HCT116 (cell line): ENCODE data around the gene FAM131C. TPM values are rescaled to one million over a fixed set of nuclear protein-coding genes. Genes with fewer than 3 reads are reported as not detected.

Experiments used
- ATAC-seq: fragments of 200-7000 bp; cut with Tn5 transposase; 2 replicates; pipeline ENCODE4 v1.9.1; 2020; ENCODE audit warnings: mild to moderate bottlenecking, moderate library complexity
- BruUV-seq: library from RNA; stranded (reverse); fragments of 400-500 nt; replicated peaks from 2 replicates; lab custom pipeline; 2021; lab: Mats Ljungman, UMichigan
- CTCF ChIA-PET: fragments of 300-600 bp; sonication (Branson Sonifier 250); formaldehyde crosslinking; loops from one replicate; lab custom pipeline; 2021; ENCODE audit warnings: antibody characterized with exemption; lab: Charles Lee
- POLR2A ChIA-PET: fragments of 300-600, 350-600 bp; sonication (Branson Sonifier 250); formaldehyde crosslinking; loops from one replicate; lab custom pipeline; 2021; ENCODE audit warnings: antibody characterized with exemption; lab: Charles Lee
- RAD21 ChIA-PET, 2 experiments: fragments of 300-600 bp; sonication (Branson Sonifier 250); formaldehyde crosslinking; loops; one replicate each; lab custom pipeline; 2023; ENCODE audit warnings: low total read pairs in 2 of 2; ENCODE audit not compliant: uncharacterized antibody in 2 of 2, unreplicated experiment in 2 of 2, low non-redundant PET in 1 of 2; lab: Charles Lee
- DNase-seq: peaks from one replicate; pipeline ENCODE4 v3.0.0-alpha.2; 2010; ENCODE audit warnings: low read depth, low spot score
- H2AFZ ChIP-seq: fragments of 200-600 bp; shearing (Covaris generic), sonication (generic); 2 replicates; pipeline ENCODE4 v1.6.1; 2017; ENCODE audit warnings: low read depth, mixed run types, mixed read lengths, antibody characterized with exemption, low read length; ENCODE audit not compliant: poor library complexity, severe bottlenecking
- H3K27ac ChIP-seq: 2 replicates; pipeline ENCODE4 v1.5.1; 2012; ENCODE audit warnings: low read depth, low read length
- H3K27me3 ChIP-seq: fragments of 200-600 bp; sonication (generic); 2 replicates; pipeline ENCODE4 v1.6.1; 2016; ENCODE audit warnings: mixed run types, low read length, mixed read lengths; ENCODE audit not compliant: insufficient read depth
- H3K36me3 ChIP-seq, 2 experiments: fragments of 200-500 bp in 1 of 2; fragments of 200-600 bp in 1 of 2; sonication (Bioruptor generic) in 1 of 2; sonication (generic) in 1 of 2; 2 replicates each; pipeline versions ENCODE4 v1.5.1 to v1.6.1; 2014 to 2016; ENCODE audit warnings: low read length in 2 of 2, inconsistent platforms in 1 of 2, mixed read lengths in 1 of 2, mixed run types in 1 of 2; ENCODE audit not compliant: insufficient read depth in 2 of 2, control insufficient read depth in 1 of 2
- H3K4me1 ChIP-seq, 2 experiments: fragments of 200-600 bp in 1 of 2; sonication (generic) in 1 of 2; 2 replicates each; pipeline versions ENCODE4 v1.5.1 to v1.6.1; 2012 to 2017; ENCODE audit warnings: low read length in 2 of 2, inconsistent platforms in 1 of 2, mild to moderate bottlenecking in 1 of 2, mixed read lengths in 1 of 2, mixed run types in 1 of 2, moderate library complexity in 1 of 2; ENCODE audit not compliant: insufficient read depth in 2 of 2, control insufficient read depth in 1 of 2
- H3K4me2 ChIP-seq: fragments of 200-600 bp; sonication (generic); 2 replicates; pipeline ENCODE4 v1.6.1; 2017; ENCODE audit warnings: mixed run types, low read length, mixed read lengths
- H3K4me3 ChIP-seq, 2 experiments: fragments of 200-600 bp in 1 of 2; sonication (generic) in 1 of 2; replicated peaks in 1 of 2; 2 replicates each; pipeline ENCODE4 v1.5.1; 2011 to 2016; ENCODE audit warnings: low read length in 2 of 2, control low read depth in 1 of 2, low read depth in 1 of 2, mild to moderate bottlenecking in 1 of 2, mixed read lengths in 1 of 2, mixed run types in 1 of 2
- H3K79me2 ChIP-seq: fragments of 200-600 bp; sonication (generic); 2 replicates; pipeline ENCODE4 v1.6.1; 2017; ENCODE audit warnings: mild to moderate bottlenecking, mixed run types, low read length, moderate library complexity, mixed read lengths; ENCODE audit not compliant: insufficient read depth
- H3K9ac ChIP-seq: fragments of 200-600 bp; sonication (generic); 2 replicates; pipeline ENCODE4 v1.6.1; 2016; ENCODE audit warnings: low read length, mixed read lengths
- H3K9me2 ChIP-seq: fragments of 200-600 bp; sonication (generic), shearing (Covaris generic); 2 replicates; pipeline ENCODE4 v1.6.1; 2017; ENCODE audit warnings: mixed run types, mild to moderate bottlenecking, moderate library complexity; ENCODE audit not compliant: insufficient read depth
- H3K9me3 ChIP-seq, 2 experiments: fragments of 200-500 bp in 1 of 2; fragments of 200-600 bp in 1 of 2; sonication (Bioruptor generic) in 1 of 2; sonication (generic) in 1 of 2; 2 replicates each; pipeline ENCODE4 v1.6.1; 2014 to 2017; ENCODE audit warnings: low read length in 2 of 2, mixed read lengths in 2 of 2, inconsistent platforms in 1 of 2, low read depth in 1 of 2, mild to moderate bottlenecking in 1 of 2, mixed run types in 1 of 2, moderate library complexity in 1 of 2; ENCODE audit not compliant: control insufficient read depth in 1 of 2, insufficient read depth in 1 of 2
- H4K20me1 ChIP-seq: fragments of 200-600 bp; sonication (generic), shearing (Covaris generic); 2 replicates; pipeline ENCODE4 v1.6.1; 2017; ENCODE audit warnings: mixed run types, mild to moderate bottlenecking, moderate library complexity; ENCODE audit not compliant: insufficient read depth
- CBX3 ChIP-seq: IDR thresholded peaks from 2 replicates; pipeline ENCODE4 v1.6.1; 2012; ENCODE audit warnings: low read depth
- EGR1 ChIP-seq: IDR thresholded peaks from 2 replicates; pipeline ENCODE4 v1.6.1; 2012; ENCODE audit warnings: low read depth
- POLR2AphosphoS5 ChIP-seq: IDR thresholded peaks from 2 replicates; pipeline ENCODE4 v1.6.1; 2011; ENCODE audit warnings: mild to moderate bottlenecking, low read depth, low read length, moderate library complexity
- RAD21 ChIP-seq: IDR thresholded peaks from 2 replicates; pipeline ENCODE4 v1.6.1; 2012; ENCODE audit warnings: low read depth, mild to moderate bottlenecking
- SP1 ChIP-seq: IDR thresholded peaks from 2 replicates; pipeline ENCODE4 v1.6.1; 2012; ENCODE audit warnings: low read depth
- TCF7L2 ChIP-seq: IDR thresholded peaks from 2 replicates; pipeline ENCODE4 v1.7.0; 2011; ENCODE audit warnings: borderline replicate concordance, inconsistent platforms; ENCODE audit not compliant: insufficient read depth, insufficient read length; ENCODE audit errors: extremely low read depth
- ZFX ChIP-seq: fragments of 450-650 bp; IDR thresholded peaks from 2 replicates; pipeline ENCODE4 v1.6.1; 2017
- intact Hi-C: fragments of 100-400 bp; cut with micrococcal nuclease; formaldehyde crosslinking; loops from 2 replicates; pipeline ENCODE4 v1.10.0; 2022
- total RNA-seq: library from RNA; stranded (reverse); gene quantifications from one replicate; pipeline ENCODE4 v1.2.1, GENCODE V29; 2021; ENCODE audit not compliant: unreplicated experiment
- TF ChIP-seq, protein P1 (sequence below): IDR thresholded peaks from 2 replicates; pipeline ENCODE4 v1.6.1; 2012; ENCODE audit warnings: low read depth
- TF ChIP-seq, protein P2 (sequence below), 3 experiments: fragments of 200-600 bp in 1 of 3; sonication (generic) in 1 of 3; IDR thresholded peaks in 2 of 3; conservative IDR thresholded peaks in 1 of 3; 2 replicates each; pipeline ENCODE4 v1.5.1; 2012 to 2017; ENCODE audit warnings: low read depth in 2 of 3, low read length in 2 of 3, antibody characterized with exemption in 1 of 3, borderline replicate concordance in 1 of 3, control low read depth in 1 of 3, mild to moderate bottlenecking in 1 of 3, mixed read lengths in 1 of 3, mixed run types in 1 of 3, moderate library complexity in 1 of 3; ENCODE audit not compliant: insufficient read depth in 1 of 3

Gene FAM131C
- total RNA-seq, 1 experiment from 2014 or later, result 11.6 TPM

DNA sequence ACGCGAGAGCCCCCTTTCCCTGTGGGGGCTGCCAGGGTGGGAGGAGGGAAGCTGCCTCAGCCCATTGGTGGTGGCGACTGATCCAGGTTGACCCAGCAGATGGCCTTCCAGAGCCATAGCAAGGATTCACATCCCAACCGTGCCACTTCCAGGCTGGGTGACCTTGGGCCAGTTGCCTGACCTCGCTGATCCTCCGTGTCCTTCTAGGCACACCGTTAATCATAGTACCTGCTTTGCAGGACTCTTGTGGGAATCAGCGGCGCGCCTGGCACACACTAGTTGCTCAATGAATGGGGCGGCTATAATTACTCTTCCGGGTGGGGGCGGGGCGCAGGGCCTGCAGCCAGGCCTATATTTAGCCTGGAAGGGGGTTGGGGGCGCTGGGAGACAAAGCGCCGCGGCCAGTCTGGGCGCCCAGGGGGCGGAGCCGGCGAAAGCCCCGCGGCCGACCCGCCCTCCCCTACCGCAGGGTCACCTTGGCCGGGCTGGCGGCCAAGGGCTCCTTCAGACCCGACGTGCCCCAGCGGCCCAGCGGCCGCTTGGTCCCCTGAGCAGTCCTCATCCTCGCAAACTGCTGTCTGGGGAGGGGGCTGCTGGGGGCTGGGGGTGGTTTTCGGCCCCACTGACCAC is 60.7 kb downstream of the FAM131C start:
- no TSS peak for BruUV-seq
- DNase-seq, result peak; percentile 8

More for the DNA sequence above, 60.7 kb downstream of the FAM131C start:
- intact Hi-C loops, result no loop called here
- Histone ChIP-seq H4K20me1 (no peaks in the 10 kb centered on the region), H3K79me2 (no peaks in the 10 kb centered on the region), H3K4me3 (peak overlapping the region; percentile 36 to 58), H3K9me2 (no peaks in the 10 kb centered on the region), H2AFZ (peak overlapping the region; percentile 7), H3K27me3 (no peaks in the 10 kb centered on the region), H3K4me2 (peak overlapping the region; percentile 85), H3K27ac (peak overlapping the region; percentile 43; the same call in 1 of the 2 replicates), H3K4me1 (peaks cover 10 to 24% of the 10 kb centered on the region in 2 experiments), H3K36me3 (no peaks in the 10 kb centered on the region), H3K9me3 (no peaks in the 10 kb centered on the region), H3K9ac (peak overlapping the region; percentile 66)
- ChIA-PET CTCF (interaction anchor here (1.3 kb wide), 1 partner anchor 69 kb away, joined by 3 read pairs; no protein-coding TSS in a partner anchor), RAD21 (no interaction called here), POLR2A (no interaction called here)
- TF ChIP-seq TCF7L2 (peak; percentile 52), CBX3 (no peak), POLR2AphosphoS5 (peak; percentile 36; the same call in 1 of the 2 replicates), EGR1 (no peak), SP1 (no peak), RAD21 (no peak; the same call in 1 of the 2 replicates), ZFX (peak; percentile 63; the same call in 1 of the 2 replicates)
- TF ChIP-seq, protein P1, sequence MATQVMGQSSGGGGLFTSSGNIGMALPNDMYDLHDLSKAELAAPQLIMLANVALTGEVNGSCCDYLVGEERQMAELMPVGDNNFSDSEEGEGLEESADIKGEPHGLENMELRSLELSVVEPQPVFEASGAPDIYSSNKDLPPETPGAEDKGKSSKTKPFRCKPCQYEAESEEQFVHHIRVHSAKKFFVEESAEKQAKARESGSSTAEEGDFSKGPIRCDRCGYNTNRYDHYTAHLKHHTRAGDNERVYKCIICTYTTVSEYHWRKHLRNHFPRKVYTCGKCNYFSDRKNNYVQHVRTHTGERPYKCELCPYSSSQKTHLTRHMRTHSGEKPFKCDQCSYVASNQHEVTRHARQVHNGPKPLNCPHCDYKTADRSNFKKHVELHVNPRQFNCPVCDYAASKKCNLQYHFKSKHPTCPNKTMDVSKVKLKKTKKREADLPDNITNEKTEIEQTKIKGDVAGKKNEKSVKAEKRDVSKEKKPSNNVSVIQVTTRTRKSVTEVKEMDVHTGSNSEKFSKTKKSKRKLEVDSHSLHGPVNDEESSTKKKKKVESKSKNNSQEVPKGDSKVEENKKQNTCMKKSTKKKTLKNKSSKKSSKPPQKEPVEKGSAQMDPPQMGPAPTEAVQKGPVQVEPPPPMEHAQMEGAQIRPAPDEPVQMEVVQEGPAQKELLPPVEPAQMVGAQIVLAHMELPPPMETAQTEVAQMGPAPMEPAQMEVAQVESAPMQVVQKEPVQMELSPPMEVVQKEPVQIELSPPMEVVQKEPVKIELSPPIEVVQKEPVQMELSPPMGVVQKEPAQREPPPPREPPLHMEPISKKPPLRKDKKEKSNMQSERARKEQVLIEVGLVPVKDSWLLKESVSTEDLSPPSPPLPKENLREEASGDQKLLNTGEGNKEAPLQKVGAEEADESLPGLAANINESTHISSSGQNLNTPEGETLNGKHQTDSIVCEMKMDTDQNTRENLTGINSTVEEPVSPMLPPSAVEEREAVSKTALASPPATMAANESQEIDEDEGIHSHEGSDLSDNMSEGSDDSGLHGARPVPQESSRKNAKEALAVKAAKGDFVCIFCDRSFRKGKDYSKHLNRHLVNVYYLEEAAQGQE, result no peak
- TF ChIP-seq, protein P2, sequence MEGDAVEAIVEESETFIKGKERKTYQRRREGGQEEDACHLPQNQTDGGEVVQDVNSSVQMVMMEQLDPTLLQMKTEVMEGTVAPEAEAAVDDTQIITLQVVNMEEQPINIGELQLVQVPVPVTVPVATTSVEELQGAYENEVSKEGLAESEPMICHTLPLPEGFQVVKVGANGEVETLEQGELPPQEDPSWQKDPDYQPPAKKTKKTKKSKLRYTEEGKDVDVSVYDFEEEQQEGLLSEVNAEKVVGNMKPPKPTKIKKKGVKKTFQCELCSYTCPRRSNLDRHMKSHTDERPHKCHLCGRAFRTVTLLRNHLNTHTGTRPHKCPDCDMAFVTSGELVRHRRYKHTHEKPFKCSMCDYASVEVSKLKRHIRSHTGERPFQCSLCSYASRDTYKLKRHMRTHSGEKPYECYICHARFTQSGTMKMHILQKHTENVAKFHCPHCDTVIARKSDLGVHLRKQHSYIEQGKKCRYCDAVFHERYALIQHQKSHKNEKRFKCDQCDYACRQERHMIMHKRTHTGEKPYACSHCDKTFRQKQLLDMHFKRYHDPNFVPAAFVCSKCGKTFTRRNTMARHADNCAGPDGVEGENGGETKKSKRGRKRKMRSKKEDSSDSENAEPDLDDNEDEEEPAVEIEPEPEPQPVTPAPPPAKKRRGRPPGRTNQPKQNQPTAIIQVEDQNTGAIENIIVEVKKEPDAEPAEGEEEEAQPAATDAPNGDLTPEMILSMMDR (IDR thresholded peaks at IDR 0.05 in 2 of 3, conservative IDR thresholded peaks at IDR 0.05 in 1 of 3; ENCODE audit: borderline replicate concordance in 1 of 3, insufficient read depth in 1 of 3, low read depth in 2 of 3, low read length in 2 of 3), result peak in 2 of 3 experiments; percentile 2 to 28; a peak in 2 of 6 replicates
- peak; percentile 62 for ATAC-seq
